MM.1S (cell line): ENCODE results near the gene TIPRL.

Source experiments
- EZH2 ChIP-seq: fragments of 300-600 bp; sonication (generic); optimal IDR thresholded peaks from 2 replicates; pipeline ENCODE3; 2017; ENCODE audit warnings: low read depth, mild to moderate bottlenecking, antibody characterized with exemption, low read length, mixed read lengths
- TF ChIP-seq, protein P1 (sequence below): fragments of 300-600 bp; sonication (generic); IDR thresholded peaks from 2 replicates; pipeline ENCODE4 v1.5.1; 2016; ENCODE audit warnings: antibody characterized with exemption, low read length, mixed read lengths

DNA sequence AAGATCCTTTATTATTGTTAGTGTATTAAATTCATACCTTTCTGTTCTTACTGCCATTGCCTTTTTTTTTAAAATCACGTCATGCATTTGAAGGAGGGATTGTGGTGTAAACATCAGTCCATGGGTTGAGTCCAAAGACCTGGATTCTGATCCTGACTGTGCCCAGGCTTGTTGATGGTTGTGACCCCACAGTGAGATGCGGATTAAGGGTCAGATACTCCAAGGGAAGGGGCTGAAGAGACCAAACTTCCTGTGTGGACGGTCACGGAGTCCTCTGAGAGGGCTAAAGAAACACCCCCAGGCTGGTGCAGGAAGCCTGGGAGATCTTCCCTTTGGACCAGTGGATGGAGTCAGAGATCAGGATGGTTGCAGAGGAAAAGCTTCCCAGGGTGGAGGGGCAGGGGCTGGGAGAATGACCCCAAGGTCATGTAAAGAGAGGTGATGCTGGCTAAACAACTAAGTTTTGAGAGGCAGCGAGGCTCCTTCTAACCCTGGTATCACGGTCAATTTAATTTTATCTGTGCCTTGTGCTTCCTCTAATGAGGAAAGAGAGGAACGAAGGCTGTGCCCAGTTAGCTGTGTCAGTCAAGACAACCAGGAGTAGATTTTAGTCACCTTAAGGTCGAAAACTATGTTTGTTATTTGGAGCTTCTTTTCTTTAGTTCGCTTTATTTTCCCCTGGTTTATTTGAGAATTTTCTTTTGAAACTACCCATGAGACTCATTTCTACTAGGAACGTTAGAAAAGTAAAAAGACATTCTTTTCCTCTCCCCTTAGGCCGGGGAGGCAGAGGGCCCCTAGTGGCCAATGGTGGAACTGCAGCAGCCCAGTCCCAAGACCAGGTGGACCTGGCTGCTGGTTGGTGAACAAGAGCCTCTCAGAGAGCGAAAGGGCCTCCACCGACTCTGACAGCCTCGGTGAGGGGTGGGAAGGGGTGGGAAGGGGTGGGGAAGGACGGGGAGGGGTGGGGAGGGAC is 33.3 kb upstream of the TIPRL start:
- TF ChIP-seq, protein P1, sequence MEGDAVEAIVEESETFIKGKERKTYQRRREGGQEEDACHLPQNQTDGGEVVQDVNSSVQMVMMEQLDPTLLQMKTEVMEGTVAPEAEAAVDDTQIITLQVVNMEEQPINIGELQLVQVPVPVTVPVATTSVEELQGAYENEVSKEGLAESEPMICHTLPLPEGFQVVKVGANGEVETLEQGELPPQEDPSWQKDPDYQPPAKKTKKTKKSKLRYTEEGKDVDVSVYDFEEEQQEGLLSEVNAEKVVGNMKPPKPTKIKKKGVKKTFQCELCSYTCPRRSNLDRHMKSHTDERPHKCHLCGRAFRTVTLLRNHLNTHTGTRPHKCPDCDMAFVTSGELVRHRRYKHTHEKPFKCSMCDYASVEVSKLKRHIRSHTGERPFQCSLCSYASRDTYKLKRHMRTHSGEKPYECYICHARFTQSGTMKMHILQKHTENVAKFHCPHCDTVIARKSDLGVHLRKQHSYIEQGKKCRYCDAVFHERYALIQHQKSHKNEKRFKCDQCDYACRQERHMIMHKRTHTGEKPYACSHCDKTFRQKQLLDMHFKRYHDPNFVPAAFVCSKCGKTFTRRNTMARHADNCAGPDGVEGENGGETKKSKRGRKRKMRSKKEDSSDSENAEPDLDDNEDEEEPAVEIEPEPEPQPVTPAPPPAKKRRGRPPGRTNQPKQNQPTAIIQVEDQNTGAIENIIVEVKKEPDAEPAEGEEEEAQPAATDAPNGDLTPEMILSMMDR: peak; percentile 99
- no peak for TF ChIP-seq EZH2
